K562 (cell line): Measurements from ENCODE around the gene CPTP. TPM values are rescaled to one million over a fixed set of nuclear protein-coding genes. Genes with fewer than 3 reads are reported as not detected.

Source experiments
- ATAC-seq: fragments of 200-7000 bp; cut with Tn5 transposase; 3 replicates; pipeline ENCODE4 v1.9.1; 2020; ENCODE audit warnings: moderate library complexity
- BruUV-seq: library from RNA; stranded (reverse); fragments of 400-500 nt; replicated peaks from 2 replicates; lab custom pipeline; 2021; lab: Mats Ljungman, UMichigan
- CTCF ChIA-PET: fragments of 300-600 bp; formaldehyde crosslinking; extraction: SDS; loops from one replicate; lab custom pipeline; 2021; ENCODE audit warnings: low intra/inter-chr PET ratio; lab: Yijun Ruan, JAX
- POLR2A ChIA-PET: fragments of 300-600, 350-650 bp; sonication (Branson Sonifier 250); formaldehyde crosslinking; extraction: SDS; loops from one replicate; lab custom pipeline; 2021; ENCODE audit warnings: antibody characterized with exemption, inconsistent platforms; lab: Yijun Ruan, JAX
- DNase-seq, 4 experiments: peaks; one replicate each; pipeline versions ENCODE4 v3.0.0 to v3.0.0-alpha.2; 2011 to 2018; ENCODE audit warnings: low spot score in 3 of 4, mixed read lengths in 3 of 4; ENCODE audit errors: extremely low read depth in 1 of 4
- FAIRE-seq: peaks from 2 replicates; lab custom pipeline; 2011; peaks lifted over from hg19 to GRCh38; lab: Jason Lieb, UNC
- H2AFZ ChIP-seq: 2 replicates; pipeline ENCODE4 v1.6.0; 2011; ENCODE audit warnings: low read depth, low read length, control low read depth, inconsistent platforms
- H3K27ac ChIP-seq: fragments of 200-600 bp; 3 replicates; pipeline ENCODE4 v1.8.0; 2011; ENCODE audit warnings: low read depth, mild to moderate bottlenecking, control low read depth, inconsistent platforms, low read length, moderate library complexity, mixed read lengths; ENCODE audit errors: extremely low read depth
- H3K27me3 ChIP-seq, 2 experiments: fragments of 300-600 bp in 1 of 2; 2 replicates in 1 of 2; 3 replicates in 1 of 2; pipeline versions ENCODE4 v1.6.0 to v1.8.0; 2011; ENCODE audit warnings: inconsistent platforms in 2 of 2, low read length in 2 of 2, mild to moderate bottlenecking in 1 of 2, mixed read lengths in 1 of 2, moderate library complexity in 1 of 2; ENCODE audit not compliant: control insufficient read depth in 2 of 2, insufficient read depth in 2 of 2
- H3K36me3 ChIP-seq: fragments of 300-600 bp; 3 replicates; pipeline ENCODE4 v1.8.0; 2011; ENCODE audit warnings: mild to moderate bottlenecking, low read length, inconsistent platforms; ENCODE audit not compliant: control insufficient read depth, insufficient read depth
- H3K4me1 ChIP-seq, 2 experiments: fragments of 200-600 bp in 1 of 2; replicated peaks in 1 of 2; 2 replicates in 1 of 2; 3 replicates in 1 of 2; pipeline versions ENCODE4 v1.5.1 to v1.8.0; 2011; ENCODE audit warnings: inconsistent platforms in 2 of 2, low read length in 2 of 2, mild to moderate bottlenecking in 1 of 2, mixed read lengths in 1 of 2, moderate library complexity in 1 of 2; ENCODE audit not compliant: control insufficient read depth in 2 of 2, insufficient read depth in 2 of 2
- H3K4me2 ChIP-seq: 2 replicates; pipeline ENCODE4 v1.6.1; 2011; ENCODE audit warnings: low read length, control low read depth, inconsistent platforms, mixed read lengths; ENCODE audit not compliant: insufficient read depth
- H3K4me3 ChIP-seq: fragments of 200-600 bp; sonication (generic), shearing (Covaris generic); 2 replicates; pipeline ENCODE4 v1.5.1; 2016; ENCODE audit warnings: control low read depth, inconsistent platforms
- H3K79me2 ChIP-seq: fragments of 200-600 bp; 3 replicates; pipeline ENCODE4 v1.8.0; 2011; ENCODE audit warnings: low read length, inconsistent platforms; ENCODE audit not compliant: control insufficient read depth, insufficient read depth
- H3K9ac ChIP-seq, 2 experiments: 2 replicates each; pipeline versions ENCODE4 v1.6.0 to v1.6.1; 2011; ENCODE audit warnings: low read depth in 2 of 2, low read length in 2 of 2, control low read depth in 1 of 2, inconsistent platforms in 1 of 2, mild to moderate bottlenecking in 1 of 2, mixed read lengths in 1 of 2; ENCODE audit not compliant: insufficient read depth in 1 of 2
- H3K9me1 ChIP-seq: one replicate; pipeline ENCODE4 v1.6.0; 2011; ENCODE audit warnings: inconsistent platforms, mild to moderate bottlenecking, low read length, moderate library complexity; ENCODE audit not compliant: control insufficient read depth, insufficient read depth
- H3K9me3 ChIP-seq: replicated peaks from 2 replicates; pipeline ENCODE4 v1.5.1; 2011; ENCODE audit warnings: low read depth, low read length, inconsistent platforms; ENCODE audit not compliant: control insufficient read depth, insufficient read depth
- H4K20me1 ChIP-seq: replicated peaks from 2 replicates; pipeline ENCODE4 v1.6.1; 2011; ENCODE audit warnings: low read length, inconsistent platforms, mixed read lengths; ENCODE audit not compliant: control insufficient read depth, insufficient read depth
- ASH1L ChIP-seq: fragments of 450-650 bp; IDR thresholded peaks from 2 replicates; pipeline ENCODE4 v1.6.1; 2018; ENCODE audit warnings: borderline replicate concordance, mild to moderate bottlenecking, low read depth; ENCODE audit not compliant: partially characterized antibody
- NCOA1 ChIP-seq: fragments of 450-650 bp; IDR thresholded peaks from 2 replicates; pipeline ENCODE4 v1.6.1; 2016; ENCODE audit warnings: low read depth
- POLR2G ChIP-seq: fragments of 200-400 bp; formaldehyde crosslinking; IDR thresholded peaks from 2 replicates; pipeline ENCODE4 v1.6.1; 2017; ENCODE audit warnings: low read depth, mild to moderate bottlenecking, antibody characterized with exemption, low read length, moderate library complexity
- SIN3A ChIP-seq, 2 experiments: fragments of 150-350 bp in 1 of 2; IDR thresholded peaks; 2 replicates each; pipeline ENCODE4 v1.6.1; 2011 to 2016; ENCODE audit warnings: borderline replicate concordance in 2 of 2, low read depth in 2 of 2, low read length in 2 of 2, mild to moderate bottlenecking in 2 of 2, moderate library complexity in 2 of 2; ENCODE audit not compliant: control insufficient read depth in 1 of 2
- SRSF7 ChIP-seq: fragments of 200-400 bp; formaldehyde crosslinking; optimal IDR thresholded peaks from 2 replicates; pipeline ENCODE3; 2017; ENCODE audit warnings: mild to moderate bottlenecking, low read depth, low read length
- ZBTB7A ChIP-seq: IDR thresholded peaks from 2 replicates; pipeline ENCODE4 v1.6.1; 2011; ENCODE audit warnings: low read depth, mild to moderate bottlenecking, low read length, moderate library complexity, borderline replicate concordance; ENCODE audit not compliant: control insufficient read depth
- ZNF445 ChIP-seq: fragments of 250-450 bp; sonication (Bioruptor Pico); IDR thresholded peaks from 2 replicates; pipeline ENCODE4 v1.4.0; 2020; ENCODE audit warnings: low read depth, mild to moderate bottlenecking, moderate library complexity
- WGBS: fragments of 100-300 bp; shearing (Covaris generic); methylation state at CpG from one replicate; pipeline ENCODE4 v1.1.6; 2016; ENCODE audit warnings: low coverage, mixed read lengths; ENCODE audit not compliant: insufficient coverage; ENCODE audit errors: missing lambda C conversion rate; 5-methylcytosine and 5-hydroxymethylcytosine counted together
- in situ Hi-C: fragments of 300-500 bp; cut with MboI; formaldehyde crosslinking; loops from 4 replicates; pipeline ENCODE4 v1.15.0; 2018; ENCODE audit warnings: inconsistent platforms, mixed read lengths
- intact Hi-C: fragments of 100-400 bp; cut with micrococcal nuclease; formaldehyde crosslinking; loops from 2 replicates; pipeline ENCODE4 v1.14.2; 2022
- polyA plus RNA-seq, 8 experiments: library from polyadenylated mRNA; depleted of rRNA in 4 of 8; stranded (reverse) in 5 of 8; unstranded in 3 of 8; fragments of >200 nt; fragmentation: Nextera tagmentation in 2 of 8; fragmentation: Illumina TruSeq in 1 of 8; extraction: Ambion mirVana in 2 of 8; extraction: Trizol in 1 of 8; gene quantifications; 2 replicates each; pipeline versions ENCODE4 v1.2.1 to v1.2.3, GENCODE V29; 2011 to 2014; ENCODE audit warnings: inconsistent platforms in 1 of 8, missing spikeins in 1 of 8
- total RNA-seq, 7 experiments: library from RNA; depleted of rRNA in 6 of 7; stranded (reverse); fragments of >200 nt in 6 of 7; fragmentation: Illumina TruSeq in 2 of 7; extraction: Trizol in 2 of 7; gene quantifications; 2 replicates each; pipeline versions ENCODE4 v1.2.1 to v1.2.3, GENCODE V29; 2011 to 2021; ENCODE audit warnings: low replicate concordance in 1 of 7
- TF ChIP-seq, protein P1 (sequence below), 2 experiments: IDR thresholded peaks; 2 replicates each; pipeline ENCODE4 v1.6.1; 2011; ENCODE audit warnings: borderline replicate concordance in 1 of 2, control low read depth in 1 of 2, low read depth in 1 of 2, low read length in 1 of 2, mild to moderate bottlenecking in 1 of 2, mixed read lengths in 1 of 2, moderate library complexity in 1 of 2; ENCODE audit not compliant: insufficient read depth in 1 of 2, insufficient read length in 1 of 2, poor library complexity in 1 of 2, severe bottlenecking in 1 of 2; ENCODE audit errors: extremely low read depth in 1 of 2
- TF ChIP-seq, protein P2 (sequence below): fragments of 450-650 bp; formaldehyde crosslinking; IDR thresholded peaks from 2 replicates; pipeline ENCODE4 v1.4.0; 2020; ENCODE audit warnings: mild to moderate bottlenecking, moderate library complexity
- TF ChIP-seq, protein P3 (sequence below): fragments of 250-450 bp; sonication (Bioruptor Pico); IDR thresholded peaks from 2 replicates; pipeline ENCODE4 v1.4.0; 2020

Gene CPTP
- total and polyA plus RNA-seq, 9 of the 15 experiments (the other 6 are each of a cell fraction or from before 2014, with no cell fraction given): 0.11 to 25.8 (median 3.5) TPM

DNA sequence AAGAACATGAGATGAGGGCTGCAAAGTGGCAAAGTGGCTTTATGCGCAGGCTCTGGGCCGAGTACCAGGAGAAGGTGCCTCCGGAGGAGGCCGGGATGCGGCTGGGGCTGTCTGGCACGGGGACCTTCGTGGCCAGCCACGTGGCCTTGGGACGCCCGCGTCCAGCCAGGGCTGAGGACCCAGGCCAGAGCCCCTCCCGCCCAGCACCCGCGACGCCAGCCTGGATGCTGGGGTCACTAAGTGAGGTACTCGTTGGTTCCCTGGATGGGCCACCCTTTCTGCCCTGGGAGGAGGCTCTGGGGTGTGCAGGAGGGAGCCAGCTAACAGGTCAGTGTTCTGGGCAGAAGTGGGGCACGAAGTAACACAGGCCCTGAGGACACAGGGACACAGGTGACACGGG, 31.8 kb upstream of the CPTP start:
- ATAC-seq: no peak
- H3K9me3 ChIP-seq: no peaks in the 10 kb centered on the region
- no TSS peak for BruUV-seq

More for the DNA sequence above, 31.8 kb upstream of the CPTP start:
- H3K9me1 ChIP-seq: peaks cover 8% of the 10 kb centered on the region
- in situ Hi-C loops: no loop called here
- H3K4me2 ChIP-seq: no peak overlapping the region
- intact Hi-C loops: loop anchor here (2.0 to 10.0 kb wide), 2 partner anchors 176 to 308 kb away; partner anchors contain the start of genes C1orf159 and PERM1
- H3K27ac ChIP-seq: peak overlapping the region; percentile 54; the same call in 1 of the 3 replicates
- no peak for FAIRE-seq
- H3K27me3 ChIP-seq: peaks cover 0 to 9% of the 10 kb centered on the region in 2 experiments; a peak in 2 of 5 replicates
- DNase-seq: no peak
- ChIA-PET POLR2A (interaction anchor here (0.6 kb wide), 1 partner anchor 25 kb away, joined by 3 read pairs; no protein-coding TSS in a partner anchor), CTCF (interaction anchor here (0.9 kb wide), 1 partner anchor 388 kb away, joined by 4 read pairs; no protein-coding TSS in a partner anchor)
- peaks cover 14% of the 10 kb centered on the region; the same call in 1 of the 3 replicates for H3K36me3 ChIP-seq
- WGBS: 86% methylated on average over 18 of the region's 18 CpGs
- no peak overlapping the region for H2AFZ ChIP-seq
- peaks cover 16% of the 10 kb centered on the region; the same call in 1 of the 2 replicates for H4K20me1 ChIP-seq
- no peak overlapping the region for H3K4me3 ChIP-seq
- TF ChIP-seq SIN3A (IDR thresholded peaks at IDR 0.05; ENCODE audit: borderline replicate concordance in 2 of 2, control insufficient read depth in 1 of 2, low read depth in 2 of 2, low read length in 2 of 2): 0 out of 4 replicates have a peak, but pooled peaks of 1 of the 2 experiments have one; percentile 7
- TF ChIP-seq, protein P1, sequence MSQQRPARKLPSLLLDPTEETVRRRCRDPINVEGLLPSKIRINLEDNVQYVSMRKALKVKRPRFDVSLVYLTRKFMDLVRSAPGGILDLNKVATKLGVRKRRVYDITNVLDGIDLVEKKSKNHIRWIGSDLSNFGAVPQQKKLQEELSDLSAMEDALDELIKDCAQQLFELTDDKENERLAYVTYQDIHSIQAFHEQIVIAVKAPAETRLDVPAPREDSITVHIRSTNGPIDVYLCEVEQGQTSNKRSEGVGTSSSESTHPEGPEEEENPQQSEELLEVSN (IDR thresholded peaks at IDR 0.05; ENCODE audit: borderline replicate concordance in 1 of 2, extremely low read depth in 1 of 2, insufficient read depth in 1 of 2, insufficient read length in 1 of 2, low read depth in 1 of 2, low read length in 1 of 2, poor library complexity in 1 of 2, severe bottlenecking in 1 of 2): peak in 1 of 2 experiments; percentile 17
- no peak for TF ChIP-seq ZNF445 (CRISPR knock-in tag)
- TF ChIP-seq, protein P2, sequence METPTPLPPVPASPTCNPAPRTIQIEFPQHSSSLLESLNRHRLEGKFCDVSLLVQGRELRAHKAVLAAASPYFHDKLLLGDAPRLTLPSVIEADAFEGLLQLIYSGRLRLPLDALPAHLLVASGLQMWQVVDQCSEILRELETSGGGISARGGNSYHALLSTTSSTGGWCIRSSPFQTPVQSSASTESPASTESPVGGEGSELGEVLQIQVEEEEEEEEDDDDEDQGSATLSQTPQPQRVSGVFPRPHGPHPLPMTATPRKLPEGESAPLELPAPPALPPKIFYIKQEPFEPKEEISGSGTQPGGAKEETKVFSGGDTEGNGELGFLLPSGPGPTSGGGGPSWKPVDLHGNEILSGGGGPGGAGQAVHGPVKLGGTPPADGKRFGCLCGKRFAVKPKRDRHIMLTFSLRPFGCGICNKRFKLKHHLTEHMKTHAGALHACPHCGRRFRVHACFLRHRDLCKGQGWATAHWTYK (CRISPR knock-in tag): peak; percentile 73; the same call in 1 of the 2 replicates
- TF ChIP-seq ASH1L: no peak
- TF ChIP-seq, protein P3, sequence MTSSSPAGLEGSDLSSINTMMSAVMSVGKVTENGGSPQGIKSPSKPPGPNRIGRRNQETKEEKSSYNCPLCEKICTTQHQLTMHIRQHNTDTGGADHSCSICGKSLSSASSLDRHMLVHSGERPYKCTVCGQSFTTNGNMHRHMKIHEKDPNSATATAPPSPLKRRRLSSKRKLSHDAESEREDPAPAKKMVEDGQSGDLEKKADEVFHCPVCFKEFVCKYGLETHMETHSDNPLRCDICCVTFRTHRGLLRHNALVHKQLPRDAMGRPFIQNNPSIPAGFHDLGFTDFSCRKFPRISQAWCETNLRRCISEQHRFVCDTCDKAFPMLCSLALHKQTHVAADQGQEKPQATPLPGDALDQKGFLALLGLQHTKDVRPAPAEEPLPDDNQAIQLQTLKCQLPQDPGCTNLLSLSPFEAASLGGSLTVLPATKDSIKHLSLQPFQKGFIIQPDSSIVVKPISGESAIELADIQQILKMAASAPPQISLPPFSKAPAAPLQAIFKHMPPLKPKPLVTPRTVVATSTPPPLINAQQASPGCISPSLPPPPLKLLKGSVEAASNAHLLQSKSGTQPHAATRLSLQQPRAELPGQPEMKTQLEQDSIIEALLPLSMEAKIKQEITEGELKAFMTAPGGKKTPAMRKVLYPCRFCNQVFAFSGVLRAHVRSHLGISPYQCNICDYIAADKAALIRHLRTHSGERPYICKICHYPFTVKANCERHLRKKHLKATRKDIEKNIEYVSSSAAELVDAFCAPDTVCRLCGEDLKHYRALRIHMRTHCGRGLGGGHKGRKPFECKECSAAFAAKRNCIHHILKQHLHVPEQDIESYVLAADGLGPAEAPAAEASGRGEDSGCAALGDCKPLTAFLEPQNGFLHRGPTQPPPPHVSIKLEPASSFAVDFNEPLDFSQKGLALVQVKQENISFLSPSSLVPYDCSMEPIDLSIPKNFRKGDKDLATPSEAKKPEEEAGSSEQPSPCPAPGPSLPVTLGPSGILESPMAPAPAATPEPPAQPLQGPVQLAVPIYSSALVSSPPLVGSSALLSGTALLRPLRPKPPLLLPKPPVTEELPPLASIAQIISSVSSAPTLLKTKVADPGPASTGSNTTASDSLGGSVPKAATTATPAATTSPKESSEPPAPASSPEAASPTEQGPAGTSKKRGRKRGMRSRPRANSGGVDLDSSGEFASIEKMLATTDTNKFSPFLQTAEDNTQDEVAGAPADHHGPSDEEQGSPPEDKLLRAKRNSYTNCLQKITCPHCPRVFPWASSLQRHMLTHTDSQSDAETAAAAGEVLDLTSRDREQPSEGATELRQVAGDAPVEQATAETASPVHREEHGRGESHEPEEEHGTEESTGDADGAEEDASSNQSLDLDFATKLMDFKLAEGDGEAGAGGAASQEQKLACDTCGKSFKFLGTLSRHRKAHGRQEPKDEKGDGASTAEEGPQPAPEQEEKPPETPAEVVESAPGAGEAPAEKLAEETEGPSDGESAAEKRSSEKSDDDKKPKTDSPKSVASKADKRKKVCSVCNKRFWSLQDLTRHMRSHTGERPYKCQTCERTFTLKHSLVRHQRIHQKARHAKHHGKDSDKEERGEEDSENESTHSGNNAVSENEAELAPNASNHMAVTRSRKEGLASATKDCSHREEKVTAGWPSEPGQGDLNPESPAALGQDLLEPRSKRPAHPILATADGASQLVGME (CRISPR knock-in tag): no peak
- no peak for TF ChIP-seq SRSF7
- no peak for TF ChIP-seq NCOA1
- TF ChIP-seq POLR2G: 0 out of 2 replicates have a peak, but pooled peaks have one; percentile 13
- peak; percentile 26; the same call in 1 of the 2 replicates for TF ChIP-seq ZBTB7A
- no peaks in the 10 kb centered on the region for H3K79me2 ChIP-seq
- peaks cover 5 to 76% of the 10 kb centered on the region in 2 experiments; a peak in 3 of 5 replicates for H3K4me1 ChIP-seq
- 0 out of 4 replicates have a peak overlapping the region, but pooled peaks of 1 of the 2 experiments have one; percentile 10 for H3K9ac ChIP-seq
